Ramos (cell line): ENCODE results near the gene SGCA.

Source experiments
- in situ Hi-C: fragments of 300-500 bp; cut with MboI; formaldehyde crosslinking; loops from one replicate; pipeline ENCODE4 v1.14.3; 2022; ENCODE audit warnings: low sequenced_read_pairs; ENCODE audit not compliant: unreplicated experiment

SGCA gene

GRCh38 chr17:50218071-50218759, 52.4 kb downstream of the SGCA start:
- in situ Hi-C loops: no loop called here

- in situ Hi-C loops: no loop called here
Measured at GRCh38 chr17:50218771-50219315, 53.0 kb downstream of the SGCA start.

GRCh38 chr17:50219342-50219741, 53.5 kb downstream of the SGCA start:
- in situ Hi-C loops: no loop called here

DNA sequence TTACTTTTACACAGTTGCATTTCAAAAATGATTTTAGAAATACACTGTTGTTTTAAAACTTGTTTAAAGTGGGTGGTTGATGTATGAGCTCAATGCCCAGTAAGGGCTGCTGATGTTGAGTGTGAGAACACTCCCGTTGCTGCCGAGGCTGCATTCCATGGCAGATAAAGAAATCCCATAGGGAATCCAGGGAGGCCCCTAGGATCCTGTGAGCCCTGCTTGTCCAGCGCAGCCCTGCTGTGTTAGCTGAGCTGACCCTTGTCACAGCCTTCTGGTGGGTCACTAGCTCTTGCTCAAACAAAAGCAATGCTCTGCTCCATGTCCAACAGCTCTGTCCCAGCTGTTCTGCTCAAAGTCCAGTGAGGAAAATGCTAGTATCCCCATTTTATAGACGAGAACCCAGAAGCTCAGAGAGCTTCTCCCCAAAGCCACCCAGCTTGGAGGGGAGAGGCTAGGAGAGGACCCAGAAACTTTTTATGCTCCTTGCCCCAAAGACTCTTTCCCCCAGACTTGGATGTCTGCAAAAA, 54.2 kb downstream of the SGCA start:
- in situ Hi-C loops: no loop called here

GRCh38 chr17:50220811-50221210, 55.0 kb downstream of the SGCA start:
- in situ Hi-C loops: no loop called here

- in situ Hi-C loops: no loop called here
Measured at GRCh38 chr17:50221266-50221863, 55.6 kb downstream of the SGCA start.

GRCh38 chr17:50221864-50222545, 56.2 kb downstream of the SGCA start:
- in situ Hi-C loops: no loop called here

DNA sequence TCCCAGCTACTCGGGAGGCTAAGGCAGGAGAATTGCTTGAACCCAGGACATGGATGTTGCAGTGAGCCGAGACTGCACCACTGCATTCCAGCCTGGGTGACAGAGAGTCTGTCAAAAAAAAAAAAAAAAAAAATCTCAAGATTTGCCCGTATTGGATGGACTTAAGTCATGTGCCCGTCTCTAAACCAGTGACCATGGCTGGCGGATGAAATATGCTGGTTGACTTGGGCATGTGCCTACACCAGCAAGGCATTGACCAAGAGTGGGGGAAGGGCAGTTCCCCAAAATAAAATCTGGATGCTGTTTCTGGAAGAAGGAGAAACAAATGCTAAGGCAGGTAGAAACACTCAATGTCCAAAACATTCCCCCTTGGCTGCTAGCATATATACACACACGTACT, 57.1 kb downstream of the SGCA start:
- in situ Hi-C loops: no loop called here
